ENCODE results near the gene STK32A.

The STK32A gene

DNA sequence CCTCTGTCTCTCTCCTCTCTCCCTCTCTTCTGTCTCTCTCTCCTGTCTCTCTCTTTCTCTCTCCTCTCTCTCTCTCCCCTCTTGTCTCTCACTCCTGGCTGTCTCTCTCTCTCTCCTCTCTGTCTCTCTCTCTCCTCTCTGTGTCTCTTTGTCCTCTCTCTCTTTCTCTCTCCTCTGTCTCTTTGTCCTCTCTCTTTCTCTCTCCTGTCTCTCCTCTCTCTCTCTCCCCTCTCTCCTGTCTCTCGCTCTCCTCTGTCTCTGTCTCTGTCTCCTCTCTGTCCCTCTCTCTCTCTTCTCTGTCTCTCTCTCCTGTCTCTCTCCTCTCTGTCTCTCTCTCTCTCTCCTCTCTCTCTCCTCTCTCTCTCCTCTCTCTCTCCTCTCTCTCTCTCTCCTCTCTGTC lies 25.0 kb downstream of the STK32A start:
- no peak for DNase-seq (ENCODE audit: low spot score)

- DNase-seq (ENCODE audit: low spot score), result no peak
Measured at GRCh38 chr5:147267082-147267832, 32.4 kb downstream of the STK32A start.

GRCh38 chr5:147276497-147276896 lies 41.7 kb downstream of the STK32A start:
- no peak for DNase-seq (ENCODE audit: low spot score)

GRCh38 chr5:147286296-147286695 lies 51.5 kb downstream of the STK32A start:
- no peak for DNase-seq (ENCODE audit: low spot score)

- DNase-seq (ENCODE audit: low spot score), result no peak
Measured at GRCh38 chr5:147287110-147287509, 52.3 kb downstream of the STK32A start.

DNA sequence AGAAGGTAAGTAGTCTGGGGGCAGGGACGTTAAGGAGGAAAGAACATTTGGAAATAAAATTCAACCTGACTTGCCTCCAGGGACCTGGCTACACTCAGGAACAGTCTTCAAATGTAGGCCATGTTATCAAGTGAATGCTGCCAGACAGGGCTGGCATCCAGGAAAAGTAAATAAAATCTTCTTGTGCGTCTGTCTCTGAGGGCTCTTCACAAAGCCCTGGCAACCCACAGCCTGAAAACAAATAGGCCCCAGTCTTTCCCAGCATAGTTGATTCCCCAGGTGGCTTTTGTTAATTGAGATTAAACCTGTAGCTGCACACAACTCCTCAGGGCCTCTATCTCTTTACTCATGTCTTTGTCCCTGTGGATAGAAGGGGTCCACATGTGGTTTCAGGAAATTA lies 55.4 kb downstream of the STK32A start:
- DNase-seq (ENCODE audit: low spot score), result no peak

DNA sequence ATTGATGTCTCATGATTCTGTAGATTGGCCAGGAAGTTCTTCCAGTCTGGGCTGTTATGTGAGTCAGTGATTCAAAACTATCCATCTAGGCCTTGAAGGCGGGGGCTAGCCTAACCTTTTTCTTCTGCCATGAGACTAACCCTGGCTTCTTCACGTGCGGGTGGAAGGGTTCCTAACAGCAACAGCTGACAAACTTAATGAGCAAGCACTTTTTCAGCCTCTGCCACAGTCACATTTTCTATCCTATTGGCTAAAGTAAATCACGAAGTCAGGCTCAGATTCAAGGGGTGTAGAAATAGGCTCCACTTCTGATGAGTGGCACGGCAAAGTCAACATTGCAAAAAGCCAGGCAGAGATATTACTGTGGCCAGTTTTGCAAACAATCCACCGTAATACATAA lies 68.4 kb downstream of the STK32A start:
- DNase-seq (ENCODE audit: low spot score), result no peak

DNA sequence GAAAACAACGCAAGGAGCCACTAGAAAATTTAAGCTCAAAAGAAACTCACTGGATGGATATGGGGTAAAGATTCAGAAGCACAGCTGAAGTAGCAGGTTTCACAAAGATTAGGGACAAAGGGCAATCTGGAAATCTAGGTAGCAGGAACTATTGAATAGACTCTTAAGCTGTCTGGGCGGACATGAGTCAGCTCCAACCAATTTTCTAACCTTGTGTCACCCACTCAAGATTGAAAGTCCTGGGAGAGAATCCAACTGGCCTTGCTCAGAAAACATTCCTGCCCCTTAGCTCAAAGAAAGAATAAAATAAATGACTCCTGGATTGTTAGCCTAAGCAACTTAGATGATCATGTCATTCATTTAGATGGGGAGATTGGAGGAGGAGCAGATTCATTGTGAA lies 69.2 kb downstream of the STK32A start:
- no peak for DNase-seq (ENCODE audit: low spot score)

DNA sequence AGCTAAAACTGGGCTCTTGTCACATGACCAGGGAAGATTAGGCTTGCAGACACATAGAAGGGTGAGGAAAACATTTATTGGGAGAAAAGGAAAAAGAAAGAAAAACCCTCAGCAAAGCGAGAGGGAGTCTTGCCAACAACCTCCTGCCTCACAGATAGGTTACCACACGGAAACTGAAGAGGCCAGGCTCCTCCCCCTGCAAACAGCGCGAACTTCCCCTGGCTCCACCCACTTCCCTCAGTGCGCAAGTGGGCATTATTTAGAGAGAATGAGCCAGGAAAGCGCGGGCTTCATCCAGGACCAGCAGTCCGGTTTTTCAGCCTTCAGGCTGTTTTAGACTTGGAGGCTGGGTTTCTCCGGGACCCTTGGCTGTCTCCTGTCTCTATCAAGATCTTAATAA lies 70.3 kb downstream of the STK32A start:
- DNase-seq (ENCODE audit: low spot score), result no peak

- no peak for DNase-seq (ENCODE audit: low spot score)
Measured at GRCh38 chr5:147306351-147306750, 71.5 kb downstream of the STK32A start.

GRCh38 chr5:147307170-147307569 lies 72.3 kb downstream of the STK32A start:
- no peak for DNase-seq (ENCODE audit: low spot score)

GRCh38 chr5:147309621-147310020 lies 74.8 kb downstream of the STK32A start:
- no peak for DNase-seq (ENCODE audit: low spot score)

GRCh38 chr5:147310059-147310704 lies 75.4 kb downstream of the STK32A start:
- peak; percentile 13 for DNase-seq (ENCODE audit: low spot score)

- DNase-seq (ENCODE audit: low spot score), result no peak
Measured at GRCh38 chr5:147317978-147318684, 83.3 kb downstream of the STK32A start.

- no peak for DNase-seq (ENCODE audit: low spot score)
Measured at GRCh38 chr5:147321569-147321968, 86.7 kb downstream of the STK32A start.

DNA sequence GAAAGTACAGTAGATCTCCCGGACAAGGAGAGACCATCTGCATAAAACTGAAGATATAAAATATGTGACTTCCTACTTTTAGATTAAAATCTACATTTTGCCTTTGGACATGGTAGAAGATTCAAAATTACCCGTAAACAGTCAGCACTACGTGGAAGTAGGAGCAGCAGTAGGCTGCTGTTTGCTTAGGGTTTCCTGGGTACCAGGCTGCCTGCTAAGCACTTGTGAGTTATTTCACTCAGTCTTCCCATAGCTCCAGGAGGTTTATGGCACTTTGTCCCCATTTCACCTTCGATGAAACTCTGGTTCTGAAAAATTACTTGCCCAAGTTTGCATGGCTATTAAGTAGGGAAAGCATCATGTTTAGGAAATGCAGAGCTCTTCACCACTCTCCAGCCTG lies 92.6 kb downstream of the STK32A start:
- no peak for DNase-seq (ENCODE audit: low spot score)

GRCh38 chr5:147327905-147328304 lies 93.1 kb downstream of the STK32A start:
- no peak for DNase-seq (ENCODE audit: low spot score)

- DNase-seq (ENCODE audit: low spot score), result no peak
Measured at GRCh38 chr5:147332658-147333057, 97.8 kb downstream of the STK32A start.

DNA sequence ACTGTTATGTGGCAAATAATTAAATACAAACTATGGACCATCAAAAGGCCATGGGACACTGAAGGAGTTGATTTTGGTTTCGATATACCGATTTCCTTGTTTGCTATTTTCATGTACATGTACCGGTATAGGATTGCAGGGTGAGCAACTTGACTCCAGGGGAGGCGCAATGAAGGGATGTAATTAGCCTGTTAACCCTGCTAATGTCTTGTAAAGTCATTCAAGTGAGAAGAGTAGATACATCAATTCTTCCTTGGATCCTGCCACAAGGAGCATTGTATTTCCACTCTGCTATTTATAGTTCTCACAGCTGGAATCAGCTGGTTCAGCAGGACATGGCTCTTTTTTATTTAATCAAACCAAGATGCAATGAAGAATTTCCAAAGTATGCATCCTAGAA lies 102.0 kb downstream of the STK32A start:
- peak; percentile 14 for DNase-seq (ENCODE audit: low spot score)

DNA sequence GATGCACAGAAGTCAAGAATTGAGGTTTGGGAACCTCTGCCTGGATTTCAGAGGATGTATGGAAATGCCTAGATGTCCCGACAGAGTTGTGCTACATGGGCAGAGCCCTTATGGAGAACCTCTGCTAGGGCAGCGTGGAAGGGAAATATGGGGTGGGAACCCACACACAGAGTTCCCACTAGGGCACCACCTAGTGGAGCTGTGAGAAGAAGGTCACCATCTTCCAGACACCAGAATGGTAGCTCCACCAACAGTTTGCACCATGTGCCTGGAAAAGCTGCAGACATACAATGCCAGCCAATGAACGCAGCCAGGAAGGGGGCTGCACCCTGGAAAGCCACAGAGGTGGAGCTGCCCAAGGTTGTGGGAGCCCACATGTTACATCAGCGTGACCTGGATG lies 104.5 kb downstream of the STK32A start:
- no peak for DNase-seq (ENCODE audit: low spot score)

- no peak for DNase-seq (ENCODE audit: low spot score)
Measured at GRCh38 chr5:147340941-147341340, 106.1 kb downstream of the STK32A start.

- DNase-seq (ENCODE audit: low spot score), result no peak
Measured at GRCh38 chr5:147341345-147341744, 106.5 kb downstream of the STK32A start.

GRCh38 chr5:147344861-147345260 lies 110.0 kb downstream of the STK32A start:
- no peak for DNase-seq (ENCODE audit: low spot score)

Data from iPS-NIHi11 (cell line).